IPS DF 6.9 (cell line): ENCODE results near the gene CLDN15.
"Not testable (repeated sequence)": the region's sequence is repeated elsewhere in the genome, so short reads cannot be mapped to it uniquely, and the experiment has no call there.

Source experiments
- DNase-seq: peaks from one replicate; pipeline ENCODE4 v3.0.0-alpha.2; 2013; ENCODE audit warnings: low read depth, low spot score
- H3K27ac ChIP-seq: one replicate; pipeline ENCODE4 v1.5.1; 2013; ENCODE audit warnings: low read length, control low read depth
- H3K27me3 ChIP-seq: 2 replicates; pipeline ENCODE4 v1.6.1; 2013; ENCODE audit warnings: mild to moderate bottlenecking, low read length; ENCODE audit not compliant: control insufficient read depth, insufficient read depth
- H3K36me3 ChIP-seq: 2 replicates; pipeline ENCODE4 v1.6.1; 2013; ENCODE audit warnings: low read length; ENCODE audit not compliant: control insufficient read depth, insufficient read depth
- H3K4me1 ChIP-seq: 2 replicates; pipeline ENCODE4 v1.6.1; 2013; ENCODE audit warnings: low read length; ENCODE audit not compliant: control insufficient read depth, insufficient read depth
- H3K4me3 ChIP-seq: 2 replicates; pipeline ENCODE4 v1.5.1; 2013; ENCODE audit warnings: mild to moderate bottlenecking, low read length
- H3K9me3 ChIP-seq: 2 replicates; pipeline ENCODE4 v1.6.1; 2013; ENCODE audit warnings: low read length, inconsistent platforms; ENCODE audit not compliant: control insufficient read depth, insufficient read depth
- WGBS: extraction: QIAGEN DNeasy Blood & Tissue Kit; methylation state at CpG from one replicate; pipeline ENCODE4 v1.1.7; 2013; ENCODE audit warnings: mixed read lengths, missing lambda C conversion rate; ENCODE audit not compliant: insufficient read length, insufficient coverage; 5-methylcytosine and 5-hydroxymethylcytosine counted together

CLDN15 gene

GRCh38 chr7:101199522-101199921 lies 38.1 kb downstream of the CLDN15 start:
- H3K27ac ChIP-seq, H3K36me3 ChIP-seq, H3K4me3 ChIP-seq, H3K27me3 ChIP-seq, H3K4me1 ChIP-seq, H3K9me3 ChIP-seq, DNase-seq: not testable (repeated sequence)
- WGBS: no CpG with 5 or more reads among the region's 10 CpGs

- no CpG with 5 or more reads among the region's 14 CpGs for WGBS
- no peaks in the 10 kb centered on the region for H3K36me3 ChIP-seq
- no peak for DNase-seq
- no peak overlapping the region for H3K4me3 ChIP-seq
- H3K9me3 ChIP-seq: no peaks in the 10 kb centered on the region
- no peaks in the 10 kb centered on the region for H3K27me3 ChIP-seq
- H3K27ac ChIP-seq: no peak overlapping the region
- peaks cover 6% of the 10 kb centered on the region; the same call in 1 of the 2 replicates for H3K4me1 ChIP-seq
Measured at GRCh38 chr7:101198476-101198875, 39.1 kb downstream of the CLDN15 start.

- H3K36me3 ChIP-seq: no peaks in the 10 kb centered on the region
- no peak overlapping the region for H3K27ac ChIP-seq
- DNase-seq: no peak
- WGBS: no CpG with 5 or more reads among the region's 21 CpGs
- peaks cover 6% of the 10 kb centered on the region; the same call in 1 of the 2 replicates for H3K4me1 ChIP-seq
- no peaks in the 10 kb centered on the region for H3K9me3 ChIP-seq
- H3K4me3 ChIP-seq: no peak overlapping the region; the same call in 1 of the 2 replicates
- H3K27me3 ChIP-seq: no peaks in the 10 kb centered on the region
Measured at GRCh38 chr7:101197991-101198390, 39.6 kb downstream of the CLDN15 start.

GRCh38 chr7:101195884-101196283 lies 41.7 kb downstream of the CLDN15 start:
- Histone ChIP-seq H3K27me3 (no peaks in the 10 kb centered on the region), H3K9me3 (no peaks in the 10 kb centered on the region), H3K36me3 (no peaks in the 10 kb centered on the region), H3K27ac (no peak overlapping the region), H3K4me3 (no peak overlapping the region), H3K4me1 (peaks cover 4% of the 10 kb centered on the region; the same call in 1 of the 2 replicates)
- no peak for DNase-seq
- WGBS: no CpG with 5 or more reads among the region's 17 CpGs

- H3K9me3 ChIP-seq: no peaks in the 10 kb centered on the region
- no peak for DNase-seq
- no CpG with 5 or more reads among the region's 8 CpGs for WGBS
- no peaks in the 10 kb centered on the region for H3K27me3 ChIP-seq
- no peak overlapping the region for H3K4me3 ChIP-seq
- no peaks in the 10 kb centered on the region for H3K36me3 ChIP-seq
- no peak overlapping the region for H3K27ac ChIP-seq
- no peaks in the 10 kb centered on the region; the same call in 1 of the 2 replicates for H3K4me1 ChIP-seq
Measured at GRCh38 chr7:101189109-101189508, 48.5 kb downstream of the CLDN15 start.

GRCh38 chr7:101186844-101187428 lies 50.7 kb downstream of the CLDN15 start:
- no CpG with 5 or more reads among the region's 4 CpGs for WGBS
- no peaks in the 10 kb centered on the region for H3K9me3 ChIP-seq

GRCh38 chr7:101186194-101186593 lies 51.4 kb downstream of the CLDN15 start:
- WGBS: no CpG with 5 or more reads among the region's 6 CpGs
- Histone ChIP-seq H3K4me1 (peaks cover 2% of the 10 kb centered on the region; the same call in 1 of the 2 replicates), H3K36me3 (no peaks in the 10 kb centered on the region), H3K9me3 (no peaks in the 10 kb centered on the region), H3K4me3 (no peak overlapping the region), H3K27me3 (no peaks in the 10 kb centered on the region), H3K27ac (no peak overlapping the region)
- no peak for DNase-seq

More at GRCh38 chr7:101186844-101187428, 50.7 kb downstream of the CLDN15 start:
- peaks cover 2% of the 10 kb centered on the region; the same call in 1 of the 2 replicates for H3K4me1 ChIP-seq
- H3K4me3 ChIP-seq: no peak overlapping the region
- DNase-seq: no peak
- H3K36me3 ChIP-seq: no peaks in the 10 kb centered on the region
- no peak overlapping the region for H3K27ac ChIP-seq
- no peaks in the 10 kb centered on the region for H3K27me3 ChIP-seq

GRCh38 chr7:101185258-101185839 lies 52.3 kb downstream of the CLDN15 start:
- DNase-seq: no peak
- no peak overlapping the region for H3K4me3 ChIP-seq
- H3K4me1 ChIP-seq: peaks cover 3% of the 10 kb centered on the region; the same call in 1 of the 2 replicates
- H3K9me3 ChIP-seq: no peaks in the 10 kb centered on the region
- peaks cover 3% of the 10 kb centered on the region; the same call in 1 of the 2 replicates for H3K27me3 ChIP-seq
- no CpG with 5 or more reads among the region's 5 CpGs for WGBS
- H3K36me3 ChIP-seq: no peaks in the 10 kb centered on the region
- H3K27ac ChIP-seq: no peak overlapping the region
